H4 (cell line): ENCODE data around the gene GPC3. TPM values are rescaled to one million over a fixed set of nuclear protein-coding genes. Genes with fewer than 3 reads are reported as not detected.
A peak's percentile ranks its signal among the peaks of the same experiment; 100 is the strongest.

Experiments
- DNase-seq: peaks from one replicate; pipeline ENCODE4 v3.0.0-alpha.2; 2015; ENCODE audit warnings: low spot score
- total RNA-seq: library from RNA; depleted of rRNA; stranded (reverse); fragments of >200 nt; shearing (Covaris generic); gene quantifications from 2 replicates; pipeline ENCODE4 v1.2.3, GENCODE V29; 2014

Gene GPC3
- total RNA-seq, 1 experiment from 2014 or later: 0.06 TPM

GRCh38 chrX:133689997-133690599, 295.3 kb downstream of the GPC3 start:
- no peak for DNase-seq

GRCh38 chrX:133685822-133686221, 299.6 kb downstream of the GPC3 start:
- DNase-seq: no peak

DNA sequence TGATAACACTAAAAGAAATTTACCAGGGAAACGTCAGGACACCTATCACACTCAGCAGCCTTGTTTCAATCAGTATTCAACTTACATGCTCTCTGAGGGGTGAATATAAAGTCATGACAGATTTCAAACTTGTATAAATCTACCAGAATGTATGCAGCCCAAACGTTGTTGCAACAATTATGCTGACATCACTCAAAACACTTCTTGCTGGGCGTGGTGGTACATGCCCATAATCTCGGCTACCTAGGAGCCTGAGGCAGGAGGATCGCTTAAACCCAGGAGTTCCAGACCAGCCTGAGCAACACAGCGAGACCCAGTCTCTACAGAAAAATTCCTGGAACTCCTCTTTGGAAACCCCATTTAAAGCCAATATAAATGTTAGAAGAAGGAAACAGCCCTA, 303.5 kb downstream of the GPC3 start:
- DNase-seq: no peak

DNA sequence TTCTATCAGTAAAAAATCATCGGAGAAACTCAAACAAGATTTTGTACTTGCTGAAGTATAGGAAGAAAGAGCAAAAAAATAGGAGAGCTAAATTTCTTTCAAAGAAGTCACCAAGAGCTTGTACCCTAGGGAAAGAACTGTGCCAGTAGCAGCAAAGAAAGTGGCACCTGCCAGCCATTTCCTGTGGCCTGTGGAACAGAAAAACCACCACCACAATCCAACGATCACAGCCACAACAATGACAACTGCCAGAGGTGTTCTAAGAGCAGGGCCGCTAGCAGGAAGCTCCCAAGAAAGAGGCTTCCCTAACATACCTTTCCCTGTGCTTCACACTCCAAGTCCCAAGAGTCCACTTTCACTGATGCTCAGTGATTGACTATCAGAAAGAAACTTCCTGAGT, 304.0 kb downstream of the GPC3 start:
- DNase-seq: no peak

GRCh38 chrX:133677123-133678063, 308.0 kb downstream of the GPC3 start:
- no peak for DNase-seq

- no peak for DNase-seq
These were observed 308.9 kb downstream of the GPC3 start for GRCh38 chrX:133676344-133677122.

DNA sequence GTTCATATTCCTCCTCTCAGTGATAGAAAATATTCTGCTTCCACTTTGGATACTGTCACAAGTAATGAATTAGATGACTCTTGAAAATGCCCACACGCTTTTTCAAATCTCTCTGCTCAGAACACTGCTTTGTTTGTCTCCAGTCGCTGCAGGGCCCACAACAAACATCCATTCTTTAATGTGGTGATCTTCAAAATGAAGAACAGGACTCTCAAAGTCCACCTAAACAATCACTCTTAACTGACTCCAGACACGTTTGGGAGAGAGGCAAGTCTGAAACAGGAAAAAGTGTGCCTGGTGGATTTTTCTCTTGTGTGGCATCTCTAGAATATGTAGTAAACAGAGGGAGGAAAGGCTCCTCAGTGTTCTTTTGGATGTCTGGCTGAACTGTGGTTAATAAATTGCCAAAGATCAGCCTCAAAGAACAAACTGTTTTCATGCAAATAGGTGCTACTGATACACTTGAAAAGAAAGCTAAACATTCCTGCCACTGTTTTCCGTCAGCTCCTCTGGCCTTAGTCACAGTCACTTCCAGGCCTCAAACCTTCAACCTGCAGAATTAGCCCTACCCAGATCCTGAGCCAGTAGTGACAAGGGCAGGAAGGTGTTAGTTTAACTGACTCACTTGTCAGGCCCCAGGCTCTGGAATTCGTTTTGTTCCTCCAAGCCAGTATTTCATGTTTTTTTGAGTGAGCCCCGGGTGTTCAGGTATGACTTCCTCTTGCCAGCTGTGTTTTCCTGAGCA, 310.5 kb downstream of the GPC3 start:
- DNase-seq: no peak

GRCh38 chrX:133670383-133670782, 315.0 kb downstream of the GPC3 start:
- DNase-seq: peak; percentile 28

- no peak for DNase-seq
These were observed 316.2 kb downstream of the GPC3 start for GRCh38 chrX:133669214-133669613.

GRCh38 chrX:133668225-133668931, 317.0 kb downstream of the GPC3 start:
- peak; percentile 11 for DNase-seq

DNA sequence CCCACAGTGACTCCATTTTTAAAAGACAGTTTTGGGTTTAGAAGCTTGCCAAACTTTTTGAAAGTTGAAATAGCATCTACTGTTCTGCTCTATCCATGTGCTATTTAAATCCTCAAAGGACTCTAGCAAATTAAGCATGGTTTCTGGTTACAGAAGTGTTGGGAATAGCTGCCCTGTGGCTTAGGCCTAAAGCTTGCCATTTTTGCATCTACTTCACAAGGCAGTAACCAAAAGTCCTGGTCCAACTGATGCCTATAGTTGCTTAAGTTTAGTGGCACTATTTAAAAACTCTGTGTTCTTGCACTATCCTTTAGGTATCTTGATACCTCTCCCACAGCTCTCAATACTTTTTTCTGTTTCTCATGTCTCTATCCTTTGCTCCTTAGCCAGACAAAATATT, 319.1 kb downstream of the GPC3 start:
- no peak for DNase-seq

GRCh38 chrX:133661962-133662839, 323.2 kb downstream of the GPC3 start:
- no peak for DNase-seq

GRCh38 chrX:133660281-133660680, 325.1 kb downstream of the GPC3 start:
- peak; percentile 53 for DNase-seq

- DNase-seq: no peak
These were observed 327.0 kb downstream of the GPC3 start for GRCh38 chrX:133658293-133658911.

- no peak for DNase-seq
These were observed 329.8 kb downstream of the GPC3 start for GRCh38 chrX:133655275-133656265.

DNA sequence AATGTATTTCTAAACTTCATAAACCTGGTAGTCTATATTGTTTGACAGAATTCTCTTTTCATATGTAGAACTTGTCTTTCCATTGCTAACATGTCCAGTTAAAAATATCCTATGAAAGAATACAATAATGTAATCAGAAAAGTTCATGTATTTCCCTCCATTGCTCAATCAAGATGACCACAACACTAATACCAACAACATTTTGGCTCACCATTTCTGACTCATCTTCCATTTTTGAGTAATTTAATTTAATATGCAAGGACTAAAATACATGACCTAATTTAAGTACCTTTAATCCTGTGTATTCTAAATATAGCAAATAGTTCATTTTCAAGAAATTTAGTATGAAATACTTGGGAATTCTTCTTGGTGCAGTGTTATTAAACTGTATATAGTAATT, 330.6 kb downstream of the GPC3 start:
- DNase-seq: no peak

DNA sequence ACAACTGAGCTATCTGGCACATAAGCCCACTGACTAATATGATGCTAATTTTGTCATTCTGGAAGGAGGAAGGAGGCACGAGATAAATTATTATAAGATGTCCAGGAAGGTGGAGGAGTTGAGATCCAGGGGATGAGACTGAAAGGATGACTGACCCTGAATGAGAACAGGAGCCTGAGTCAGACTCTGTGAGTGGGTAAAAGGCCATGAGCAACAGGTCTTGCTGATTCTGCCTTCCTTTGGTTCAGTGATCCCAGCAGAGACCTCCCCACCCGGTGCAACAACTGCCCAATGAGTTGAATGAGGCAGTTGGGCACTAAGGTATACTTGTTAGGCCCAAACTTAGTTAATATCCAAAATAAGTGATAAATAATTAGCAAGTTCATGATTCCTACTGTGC, 332.0 kb downstream of the GPC3 start:
- DNase-seq: no peak

DNA sequence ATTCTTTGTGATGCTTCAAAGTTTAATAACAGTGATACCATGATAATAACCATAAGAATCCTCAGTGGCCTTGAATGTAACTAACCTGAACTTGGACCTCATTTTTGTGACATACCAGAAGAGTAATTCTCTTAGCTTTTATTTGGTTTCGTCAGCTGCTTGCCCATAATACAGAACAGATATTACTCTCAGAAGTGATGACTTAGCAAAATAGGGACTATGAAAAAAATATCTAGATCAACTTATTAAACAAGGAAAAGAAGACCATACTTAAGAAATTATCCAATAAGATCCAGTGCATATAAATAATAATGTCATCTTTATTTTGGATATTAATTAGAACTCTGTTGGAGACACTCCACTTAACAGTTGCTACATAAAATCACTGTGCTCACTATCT, 333.2 kb downstream of the GPC3 start:
- DNase-seq: no peak
